Right lobe of liver (tissue), 4 donors: Measurements from ENCODE around the gene DAND5.

ENCODE experiments used
- CTCF ChIP-seq, 4 donors: fragments of 200-600 bp in 3 of 4; fragments of 450-650 bp in 1 of 4; IDR thresholded peaks; one replicate each; pipeline versions ENCODE4 v1.5.1 to v1.8.0; 2016 to 2022; ENCODE audit warnings: antibody characterized with exemption in 4 of 4, mild to moderate bottlenecking in 2 of 4
- POLR2A ChIP-seq: fragments of 450-650 bp; IDR thresholded peaks from one replicate; pipeline ENCODE4 v1.6.1; 2017; ENCODE audit warnings: antibody characterized with exemption, mild to moderate bottlenecking
- donor health status: DM: no; HTN: no; CAD: no.
- donor health status: DM: no; HTN: no; CAD: no.
- donor health status: DM: no; HTN: yes; CAD: no.

GRCh38 chr19:12937093-12937926, 32.1 kb upstream of the DAND5 start:
- TF ChIP-seq CTCF (IDR thresholded peaks at IDR 0.05), result no peak
- no peak for TF ChIP-seq POLR2A
